ENCODE measurements around the gene BABAM2. TPM values are rescaled to one million over a fixed set of nuclear protein-coding genes. Genes with fewer than 3 reads are reported as not detected.

The BABAM2 gene
- total and polyA plus RNA-seq, 9 of the 15 experiments (the other 6 are each of a cell fraction or from before 2014, with no cell fraction given) = 10.9 to 37.4 (median 25.6) TPM

DNA sequence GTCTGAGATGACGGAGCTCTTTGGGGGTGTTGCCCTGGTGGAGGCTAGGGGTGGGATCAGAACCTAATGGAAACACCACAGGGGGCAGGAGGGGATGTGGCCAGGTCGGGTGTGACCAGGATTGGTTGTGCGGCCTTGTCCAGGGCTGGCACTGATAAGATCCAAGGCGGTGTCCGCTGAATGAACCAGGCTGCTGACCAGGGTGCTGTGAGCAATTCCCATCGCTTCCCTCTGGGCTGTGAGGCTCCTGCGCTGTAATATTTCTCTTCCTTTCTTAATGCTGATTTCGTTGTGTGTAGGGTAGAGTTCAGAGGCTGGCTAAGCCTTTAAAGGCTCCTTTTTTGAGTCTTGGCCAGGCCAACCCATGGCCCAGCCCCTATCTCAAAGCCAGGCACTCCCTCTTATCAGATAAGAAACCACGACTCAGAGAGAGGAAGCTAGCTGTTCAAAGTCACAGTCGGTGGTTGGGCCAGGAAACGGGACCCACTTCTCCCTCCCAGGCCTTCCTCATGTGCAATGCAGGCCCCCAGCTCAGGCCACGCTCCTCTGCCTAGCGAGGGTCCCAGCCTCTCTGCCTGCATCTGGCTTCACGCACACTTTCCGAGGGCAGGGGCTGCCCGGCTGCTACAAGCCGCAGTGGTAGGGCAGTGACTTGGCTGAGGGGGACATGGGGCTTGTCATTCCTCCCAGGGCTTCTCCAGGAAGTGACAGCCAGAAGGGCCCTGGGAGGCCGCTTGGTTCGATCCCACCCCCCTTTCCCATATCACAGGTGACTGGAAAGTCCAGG, 476.2 kb downstream of the BABAM2 start (continued):
- TF ChIP-seq, protein P1, sequence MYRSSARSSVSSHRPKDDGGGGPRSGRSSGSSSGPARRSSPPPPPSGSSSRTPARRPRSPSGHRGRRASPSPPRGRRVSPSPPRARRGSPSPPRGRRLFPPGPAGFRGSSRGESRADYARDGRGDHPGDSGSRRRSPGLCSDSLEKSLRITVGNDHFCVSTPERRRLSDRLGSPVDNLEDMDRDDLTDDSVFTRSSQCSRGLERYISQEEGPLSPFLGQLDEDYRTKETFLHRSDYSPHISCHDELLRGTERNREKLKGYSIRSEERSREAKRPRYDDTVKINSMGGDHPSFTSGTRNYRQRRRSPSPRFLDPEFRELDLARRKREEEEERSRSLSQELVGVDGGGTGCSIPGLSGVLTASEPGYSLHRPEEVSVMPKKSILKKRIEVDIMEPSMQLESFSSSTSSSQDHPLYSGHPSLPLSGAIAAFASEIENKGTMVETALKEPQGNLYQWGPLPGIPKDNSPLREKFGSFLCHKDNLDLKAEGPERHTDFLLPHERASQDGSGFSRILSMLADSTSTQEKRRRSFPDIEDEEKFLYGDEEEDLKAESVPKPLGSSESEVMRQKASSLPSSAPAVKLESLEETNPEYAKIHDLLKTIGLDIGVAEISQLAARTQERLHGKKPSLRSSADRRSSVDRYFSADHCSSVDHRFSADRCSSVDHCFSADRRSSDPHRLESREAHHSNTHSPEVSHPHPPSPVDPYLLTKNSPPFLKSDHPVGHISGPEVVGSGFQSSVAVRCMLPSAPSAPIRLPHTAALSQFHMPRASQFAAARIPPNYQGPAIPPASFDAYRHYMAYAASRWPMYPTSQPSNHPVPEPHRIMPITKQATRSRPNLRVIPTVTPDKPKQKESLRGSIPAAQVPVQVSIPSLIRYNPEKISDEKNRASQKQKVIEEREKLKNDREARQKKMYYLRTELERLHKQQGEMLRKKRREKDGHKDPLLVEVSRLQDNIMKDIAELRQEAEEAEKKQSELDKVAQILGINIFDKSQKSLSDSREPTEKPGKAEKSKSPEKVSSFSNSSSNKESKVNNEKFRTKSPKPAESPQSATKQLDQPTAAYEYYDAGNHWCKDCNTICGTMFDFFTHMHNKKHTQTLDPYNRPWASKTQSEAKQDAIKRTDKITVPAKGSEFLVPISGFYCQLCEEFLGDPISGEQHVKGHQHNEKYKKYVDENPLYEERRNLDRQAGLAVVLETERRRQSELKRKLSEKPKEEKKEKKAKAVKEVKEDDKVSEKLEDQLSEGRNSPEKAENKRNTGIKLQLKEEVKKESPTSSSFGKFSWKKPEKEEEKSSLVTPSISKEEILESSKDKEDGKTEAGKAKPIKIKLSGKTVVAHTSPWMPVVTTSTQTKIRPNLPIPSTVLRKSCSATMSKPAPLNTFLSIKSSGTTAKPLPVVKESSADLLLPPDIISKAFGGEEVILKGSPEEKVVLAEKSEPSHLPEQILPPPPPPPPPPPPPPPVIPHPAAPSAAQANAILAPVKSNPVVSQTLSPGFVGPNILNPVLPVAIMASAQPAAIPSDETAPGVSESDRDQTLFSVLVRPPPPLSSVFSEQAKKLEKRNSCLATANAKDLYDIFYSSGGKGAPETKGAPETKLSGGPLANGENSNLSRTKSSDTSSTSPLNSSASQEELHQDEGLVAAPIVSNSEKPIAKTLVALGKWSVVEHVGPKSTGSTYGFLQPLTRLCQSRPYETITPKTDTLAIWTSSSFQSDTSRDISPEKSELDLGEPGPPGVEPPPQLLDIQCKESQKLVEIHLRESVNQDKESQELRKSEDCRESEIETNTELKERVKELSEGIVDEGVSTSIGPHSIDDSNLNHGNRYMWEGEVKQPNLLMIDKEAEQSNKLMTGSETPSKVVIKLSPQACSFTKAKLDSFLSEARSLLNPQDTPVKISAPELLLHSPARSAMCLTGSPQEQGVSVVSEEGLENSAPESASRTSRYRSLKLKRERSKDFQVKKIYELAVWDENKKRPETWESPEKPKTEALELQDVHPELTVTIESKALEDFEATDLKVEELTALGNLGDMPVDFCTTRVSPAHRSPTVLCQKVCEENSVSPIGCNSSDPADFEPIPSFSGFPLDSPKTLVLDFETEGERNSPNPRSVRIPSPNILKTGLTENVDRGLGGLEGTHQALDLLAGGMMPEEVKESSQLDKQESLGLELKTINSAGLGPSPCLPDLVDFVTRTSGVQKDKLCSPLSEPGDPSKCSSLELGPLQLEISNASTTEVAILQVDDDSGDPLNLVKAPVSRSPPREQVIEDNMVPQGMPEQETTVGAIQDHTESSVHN (IDR thresholded peaks at IDR 0.05; ENCODE audit: borderline replicate concordance in 1 of 2, low read depth in 1 of 2) = no peak
- TF ChIP-seq CTCFL (IDR thresholded peaks at IDR 0.05; ENCODE audit: borderline replicate concordance, insufficient read depth, low read depth, low read length, poor library complexity, severe bottlenecking) (no peak), TRIM28 (IDR thresholded peaks at IDR 0.05) (peak; percentile 38; the same call in 1 of the 2 replicates), TSC22D4 (tag; IDR thresholded peaks at IDR 0.05) (no peak), ARNT (IDR thresholded peaks at IDR 0.05) (no peak), PCBP2 (IDR thresholded peaks at IDR 0.05; ENCODE audit: low read depth, low read length, poor library complexity, severe bottlenecking) (no peak), RBFOX2 (IDR thresholded peaks at IDR 0.05; ENCODE audit: low read depth, low read length) (peak; percentile 89), ZNF133 (CRISPR knock-in tag; IDR thresholded peaks at IDR 0.05) (no peak), SIRT6 (IDR thresholded peaks at IDR 0.05; ENCODE audit: low read depth, low read length) (no peak), SMARCB1 (IDR thresholded peaks at IDR 0.05; ENCODE audit: insufficient read length, low read depth) (peak; percentile 46), BDP1 (IDR thresholded peaks at IDR 0.05; ENCODE audit: insufficient read depth, insufficient read length) (no peak), KDM4B (IDR thresholded peaks at IDR 0.05; ENCODE audit: borderline replicate concordance in 2 of 2, low read depth in 1 of 2) (no peak), MTA3 (IDR thresholded peaks at IDR 0.05; ENCODE audit: borderline replicate concordance) (peak; percentile 84; the same call in 1 of the 2 replicates), SOX6 (IDR thresholded peaks at IDR 0.05) (peak; percentile 81; the same call in 1 of the 2 replicates), TAF9B (IDR thresholded peaks at IDR 0.05; ENCODE audit: partially characterized antibody) (no peak)
- TF ChIP-seq, protein P2, sequence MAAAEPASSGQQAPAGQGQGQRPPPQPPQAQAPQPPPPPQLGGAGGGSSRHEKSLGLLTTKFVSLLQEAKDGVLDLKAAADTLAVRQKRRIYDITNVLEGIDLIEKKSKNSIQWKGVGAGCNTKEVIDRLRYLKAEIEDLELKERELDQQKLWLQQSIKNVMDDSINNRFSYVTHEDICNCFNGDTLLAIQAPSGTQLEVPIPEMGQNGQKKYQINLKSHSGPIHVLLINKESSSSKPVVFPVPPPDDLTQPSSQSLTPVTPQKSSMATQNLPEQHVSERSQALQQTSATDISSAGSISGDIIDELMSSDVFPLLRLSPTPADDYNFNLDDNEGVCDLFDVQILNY (CRISPR knock-in tag; IDR thresholded peaks at IDR 0.05) = no peak
